Right lobe of liver (tissue), 6 donors: ENCODE data around the gene MSS51. TPM values are rescaled to one million over a fixed set of nuclear protein-coding genes. Genes with fewer than 3 reads are reported as not detected.

Experiments
- ATAC-seq, 4 donors: fragments of 200-7000 bp; cut with Tn5 transposase; one replicate each; pipeline ENCODE4 v1.9.1; 2020; ENCODE audit warnings: mild to moderate bottlenecking in 4 of 4, moderate library complexity in 4 of 4
- DNase-seq, 3 donors: peaks; one replicate each; pipeline ENCODE4 v3.0.0-alpha.2; 2020
- H3K27ac ChIP-seq, 3 donors: fragments of 200-600 bp; one replicate each; pipeline ENCODE4 v1.8.0; 2022
- H3K27me3 ChIP-seq, 2 donors: fragments of 200-600 bp; one replicate each; pipeline ENCODE4 v1.8.0; 2022
- H3K36me3 ChIP-seq, 4 donors: fragments of 200-600 bp; sonication (generic) in 1 of 4; one replicate each; pipeline versions ENCODE4 v1.5.1 to v1.8.0; 2017 to 2022; ENCODE audit warnings: control low read depth in 1 of 4
- H3K4me1 ChIP-seq, 4 donors: fragments of 200-600 bp; sonication (generic) in 1 of 4; one replicate each; pipeline versions ENCODE4 v1.5.1 to v1.8.0; 2017 to 2022; ENCODE audit warnings: control low read depth in 1 of 4
- H3K4me3 ChIP-seq, 3 donors: fragments of 200-600 bp; one replicate each; pipeline ENCODE4 v1.8.0; 2022
- H3K9me3 ChIP-seq, 4 donors: fragments of 200-600 bp; sonication (generic) in 1 of 4; one replicate each; pipeline versions ENCODE4 v1.5.1 to v1.8.0; 2017 to 2022; ENCODE audit warnings: control low read depth in 1 of 4
- CTCF ChIP-seq, 4 donors: fragments of 200-600 bp in 3 of 4; fragments of 450-650 bp in 1 of 4; IDR thresholded peaks; one replicate each; pipeline versions ENCODE4 v1.5.1 to v1.8.0; 2016 to 2022; ENCODE audit warnings: antibody characterized with exemption in 4 of 4, mild to moderate bottlenecking in 2 of 4
- POLR2A ChIP-seq: fragments of 450-650 bp; IDR thresholded peaks from one replicate; pipeline ENCODE4 v1.6.1; 2017; ENCODE audit warnings: antibody characterized with exemption, mild to moderate bottlenecking
- WGBS: methylation state at CpG from one replicate; pipeline ENCODE4 v1.1.6; 2018; ENCODE audit warnings: low coverage, low lambda C conversion rate; ENCODE audit not compliant: insufficient coverage; ENCODE audit errors: missing lambda C conversion rate; 5-methylcytosine and 5-hydroxymethylcytosine counted together
- intact Hi-C, 2 donors: fragments of 100-400 bp; cut with DNase I; formaldehyde crosslinking; loops; one replicate each; pipeline versions ENCODE4 v1.11.2 to v1.14.1; 2022
- total RNA-seq, 6 experiments: library from RNA; depleted of rRNA in 2 of 6; stranded (reverse); fragments of >200 nt in 2 of 6; fragmentation: NEBNext Ultra II Directional in 3 of 6; extraction: Animal tissue kit (Norgen Biotek cat#: 25700) in 3 of 6; gene quantifications; one replicate each; pipeline versions ENCODE4 v1.1.0 to v1.2.4, GENCODE V29; 2016 to 2023
- donor health status: DM: no; HTN: yes; CAD: no.
- donor health status: DM: no; HTN: no; CAD: no.
- donor health status: DM: no; HTN: no; CAD: no.
- donor health status: DM: no; HTN: yes; CAD: no.
- donor health status: DM: no; HTN: yes; CAD: no.

MSS51 gene
- total RNA-seq, 6 experiments from 2014 or later, result 0.19 to 0.73 (median 0.62) TPM

DNA sequence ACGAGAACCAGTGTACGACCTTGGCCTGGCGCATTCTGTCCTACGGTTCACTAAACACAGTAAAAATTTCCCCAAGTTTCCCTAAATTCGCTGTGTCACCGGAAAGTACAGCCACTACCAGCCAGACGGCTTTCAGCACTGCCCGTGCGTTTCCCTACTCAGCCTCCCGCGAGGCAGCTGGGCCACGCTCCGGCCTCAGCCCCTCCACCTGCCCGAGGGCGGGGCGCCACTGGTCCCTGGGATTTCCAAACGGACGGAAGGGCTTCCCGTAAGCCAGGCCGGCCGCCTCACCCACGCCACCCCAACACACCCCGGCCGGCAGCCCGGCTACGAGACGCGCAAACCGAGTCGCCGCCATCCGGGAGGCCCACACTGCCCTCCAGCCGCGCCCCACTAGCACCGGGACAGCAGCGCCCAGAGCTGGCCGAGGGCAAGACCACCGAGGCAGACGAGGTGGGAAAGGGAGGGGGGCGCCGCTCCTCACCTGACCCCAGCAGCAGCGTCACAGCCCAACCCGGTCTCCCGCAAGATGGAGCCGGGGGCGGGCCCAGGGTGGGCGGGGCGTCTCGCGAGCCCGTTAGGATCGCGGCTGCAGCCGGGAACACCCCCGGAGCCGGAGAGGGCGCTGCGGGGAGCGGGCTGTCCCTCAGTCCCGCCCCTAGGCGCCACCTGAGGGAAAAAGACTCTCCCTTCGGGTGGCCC, 19.7 kb downstream of the MSS51 start, which contains the start of gene ANXA7:
Gene ANXA7 (minus strand): TSS at position 531 of the 702 bp plus-strand sequence. CDS start 13,202 bp downstream, outside the sequence.
- H3K27me3 ChIP-seq, result no peaks in the 10 kb centered on the region
- peak; percentile 97 for DNase-seq
- H3K4me1 ChIP-seq, result peaks cover 0 to 25% (median 0%) of the 10 kb centered on the region in 4 donors
- H3K27ac ChIP-seq, result peak within 1 kb of the TSS; percentile 89 to 98 (median 98)
- WGBS, result 0% methylated on average over 13 of the region's 62 CpGs
- intact Hi-C loops, result loop anchor here in 1 of 2 donors (10.0 kb wide), 1 partner anchor 81 kb away; the partner anchor contains the start of gene PPP3CB
- H3K9me3 ChIP-seq, result no peaks in the 10 kb centered on the region
- peak; percentile 81 for TF ChIP-seq POLR2A
- peak; percentile 26 to 49 (median 38) for TF ChIP-seq CTCF (IDR thresholded peaks at IDR 0.05)
- H3K36me3 ChIP-seq, result no peaks in the 10 kb centered on the region
- peak; percentile 96 to 99 (median 98) for ATAC-seq
- peak within 1 kb of the TSS; percentile 70 to 92 (median 90) for H3K4me3 ChIP-seq

GRCh38 chr10:73413108-73413527, 20.2 kb downstream of the MSS51 start:
- peaks cover 0 to 24% (median 0%) of the 10 kb centered on the region in 4 donors for H3K4me1 ChIP-seq
- no peak for TF ChIP-seq CTCF (IDR thresholded peaks at IDR 0.05)
- TF ChIP-seq POLR2A, result no peak
- H3K27ac ChIP-seq, result peak overlapping the region; percentile 89 to 98 (median 98)
- H3K27me3 ChIP-seq, result no peaks in the 10 kb centered on the region
- DNase-seq, result peak in 1 of 3 donors; percentile 77
- ATAC-seq, result peak; percentile 67 to 71 (median 68)
- H3K4me3 ChIP-seq, result peak overlapping the region; percentile 70 to 92 (median 90)
- intact Hi-C loops, result loop anchor here in 1 of 2 donors (10.0 kb wide), 1 partner anchor 82 kb away; the partner anchor contains the start of gene PPP3CB
- no peaks in the 10 kb centered on the region for H3K9me3 ChIP-seq
- no peaks in the 10 kb centered on the region for H3K36me3 ChIP-seq
- WGBS, result 0% methylated on average over 9 of the region's 9 CpGs

DNA sequence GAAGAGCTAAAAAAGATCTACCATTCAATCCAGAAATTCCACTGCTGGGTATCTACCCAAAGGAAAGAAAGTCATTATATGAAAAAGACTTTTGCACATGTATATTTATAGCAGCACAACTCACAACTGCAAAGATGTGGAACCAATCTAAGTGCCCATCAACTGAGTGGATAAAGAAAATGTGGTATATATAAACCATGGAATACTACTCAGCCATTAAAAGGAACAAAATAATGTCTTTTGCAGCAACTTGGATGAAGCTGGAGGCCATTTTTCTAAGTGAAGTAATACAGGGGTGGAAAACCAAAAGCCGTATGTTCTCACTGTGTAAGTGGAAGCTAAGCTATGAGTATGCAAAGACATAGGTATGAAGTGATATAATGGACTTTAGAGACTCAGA, 22.5 kb downstream of the MSS51 start:
- ATAC-seq (no peak), DNase-seq (no peak)
- WGBS, result 100% methylated on average over 1 of the region's 1 CpG
- peaks cover 0 to 30% (median 0%) of the 10 kb centered on the region in 4 donors for H3K4me1 ChIP-seq
- H3K36me3 ChIP-seq, result peaks cover 0 to 10% (median 0%) of the 10 kb centered on the region in 4 donors
- no peaks in the 10 kb centered on the region for H3K9me3 ChIP-seq
- TF ChIP-seq CTCF (IDR thresholded peaks at IDR 0.05), result no peak
- no peak for TF ChIP-seq POLR2A
- H3K27me3 ChIP-seq, result no peaks in the 10 kb centered on the region
- H3K4me3 ChIP-seq, result no peak overlapping the region
- H3K27ac ChIP-seq, result no peak overlapping the region
- intact Hi-C loops, result loop anchor here in 1 of 2 donors (10.0 kb wide), 1 partner anchor 84 kb away; the partner anchor contains the start of gene PPP3CB

GRCh38 chr10:73408978-73409521, 24.3 kb downstream of the MSS51 start:
- Histone ChIP-seq H3K27ac (no peak overlapping the region), H3K27me3 (no peaks in the 10 kb centered on the region), H3K9me3 (no peaks in the 10 kb centered on the region), H3K4me1 (peaks cover 0 to 30% (median 0%) of the 10 kb centered on the region in 4 donors), H3K36me3 (peaks cover 0 to 10% (median 0%) of the 10 kb centered on the region in 4 donors), H3K4me3 (no peak overlapping the region)
- 63% methylated on average over 4 of the region's 4 CpGs for WGBS
- no peak for DNase-seq
- intact Hi-C loops, result no loop called here
- ATAC-seq, result no peak
- TF ChIP-seq POLR2A (no peak), CTCF (IDR thresholded peaks at IDR 0.05) (no peak)
